Measurements from ENCODE around the gene MLLT10. TPM values are rescaled to one million over a fixed set of nuclear protein-coding genes. Genes with fewer than 3 reads are reported as not detected.

Gene MLLT10
- total and polyA plus RNA-seq, 9 of the 15 experiments (the other 6 are each of a cell fraction or from before 2014, with no cell fraction given): 18.8 to 81.4 (median 64.2) TPM

DNA sequence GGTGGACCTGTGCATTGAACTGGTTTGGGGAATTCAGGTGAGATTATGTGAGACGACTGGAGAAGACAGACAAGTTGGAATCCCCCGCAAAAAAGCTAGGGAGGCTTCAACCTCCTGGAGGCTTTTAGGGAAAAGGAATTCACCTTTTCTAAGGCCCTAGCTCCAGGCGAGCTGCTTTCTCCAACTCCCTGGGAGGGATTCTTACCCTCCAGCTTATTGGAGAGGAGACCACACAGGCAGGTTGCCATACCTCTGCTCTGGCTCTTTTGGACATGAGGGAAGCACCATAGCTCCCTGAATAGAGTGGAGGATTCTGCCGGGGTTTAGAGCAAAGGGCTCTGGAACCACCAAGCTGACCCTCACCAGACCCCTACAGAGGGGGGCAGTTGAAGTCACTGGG lies 213.8 kb downstream of the MLLT10 start (continued):
- TF ChIP-seq BCLAF1 (IDR thresholded peaks at IDR 0.05; ENCODE audit: borderline replicate concordance in 1 of 2, control insufficient read depth in 1 of 2, low read depth in 2 of 2, low read length in 1 of 2): no peak
- no peak for TF ChIP-seq ZNF75A (CRISPR knock-in tag; IDR thresholded peaks at IDR 0.05)
- TF ChIP-seq, protein P1, sequence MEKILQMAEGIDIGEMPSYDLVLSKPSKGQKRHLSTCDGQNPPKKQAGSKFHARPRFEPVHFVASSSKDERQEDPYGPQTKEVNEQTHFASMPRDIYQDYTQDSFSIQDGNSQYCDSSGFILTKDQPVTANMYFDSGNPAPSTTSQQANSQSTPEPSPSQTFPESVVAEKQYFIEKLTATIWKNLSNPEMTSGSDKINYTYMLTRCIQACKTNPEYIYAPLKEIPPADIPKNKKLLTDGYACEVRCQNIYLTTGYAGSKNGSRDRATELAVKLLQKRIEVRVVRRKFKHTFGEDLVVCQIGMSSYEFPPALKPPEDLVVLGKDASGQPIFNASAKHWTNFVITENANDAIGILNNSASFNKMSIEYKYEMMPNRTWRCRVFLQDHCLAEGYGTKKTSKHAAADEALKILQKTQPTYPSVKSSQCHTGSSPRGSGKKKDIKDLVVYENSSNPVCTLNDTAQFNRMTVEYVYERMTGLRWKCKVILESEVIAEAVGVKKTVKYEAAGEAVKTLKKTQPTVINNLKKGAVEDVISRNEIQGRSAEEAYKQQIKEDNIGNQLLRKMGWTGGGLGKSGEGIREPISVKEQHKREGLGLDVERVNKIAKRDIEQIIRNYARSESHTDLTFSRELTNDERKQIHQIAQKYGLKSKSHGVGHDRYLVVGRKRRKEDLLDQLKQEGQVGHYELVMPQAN (IDR thresholded peaks at IDR 0.05; ENCODE audit: borderline replicate concordance): no peak
- TF ChIP-seq CEBPB (tag; IDR thresholded peaks at IDR 0.05): no peak
- TF ChIP-seq ZNF384 (IDR thresholded peaks at IDR 0.05; ENCODE audit: low read depth, low read length): no peak
- no peak for TF ChIP-seq GTF2B (IDR thresholded peaks at IDR 0.05; ENCODE audit: extremely low read depth, insufficient read length)
- no peak for TF ChIP-seq CUX1 (CRISPR knock-in tag; IDR thresholded peaks at IDR 0.05)
- no peak for TF ChIP-seq ZNF507 (tag; conservative IDR thresholded peaks at IDR 0.05)
- TF ChIP-seq, protein P2, sequence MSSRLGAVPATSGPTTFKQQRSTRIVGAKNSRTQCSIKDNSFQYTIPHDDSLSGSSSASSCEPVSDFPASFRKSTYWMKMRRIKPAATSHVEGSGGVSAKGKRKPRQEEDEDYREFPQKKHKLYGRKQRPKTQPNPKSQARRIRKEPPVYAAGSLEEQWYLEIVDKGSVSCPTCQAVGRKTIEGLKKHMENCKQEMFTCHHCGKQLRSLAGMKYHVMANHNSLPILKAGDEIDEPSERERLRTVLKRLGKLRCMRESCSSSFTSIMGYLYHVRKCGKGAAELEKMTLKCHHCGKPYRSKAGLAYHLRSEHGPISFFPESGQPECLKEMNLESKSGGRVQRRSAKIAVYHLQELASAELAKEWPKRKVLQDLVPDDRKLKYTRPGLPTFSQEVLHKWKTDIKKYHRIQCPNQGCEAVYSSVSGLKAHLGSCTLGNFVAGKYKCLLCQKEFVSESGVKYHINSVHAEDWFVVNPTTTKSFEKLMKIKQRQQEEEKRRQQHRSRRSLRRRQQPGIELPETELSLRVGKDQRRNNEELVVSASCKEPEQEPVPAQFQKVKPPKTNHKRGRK (tag; IDR thresholded peaks at IDR 0.05): no peak
- TF ChIP-seq ZNF408 (CRISPR knock-in tag; IDR thresholded peaks at IDR 0.05; ENCODE audit: low read depth): no peak
- no peak for TF ChIP-seq SMARCA4 (IDR thresholded peaks at IDR 0.05)
